ENCODE data around the gene RIOK3.
"Not testable (repeated sequence)": the region's sequence is repeated elsewhere in the genome, so short reads cannot be mapped to it uniquely, and the experiment has no call there.

GRCh38 chr18:23429538-23429937 lies 23.5 kb upstream of the RIOK3 start:
- not testable (repeated sequence) for TF ChIP-seq CTCF (IDR thresholded peaks at IDR 0.05; ENCODE audit: low read depth, low read length); EZH2phosphoT487 (IDR thresholded peaks at IDR 0.05; ENCODE audit: low read depth)

All from OCI-LY3 (cell line).